Measurements from ENCODE around the gene BMERB1. TPM values are rescaled to one million over a fixed set of nuclear protein-coding genes. Genes with fewer than 3 reads are reported as not detected.

BMERB1 gene
- total and polyA plus RNA-seq, 2 experiments from 2014 or later = 17.3 to 28.1 TPM

- TF ChIP-seq EZH2 (IDR thresholded peaks at IDR 0.05; ENCODE audit: low read depth, unreplicated experiment) (no peak), ETS1 (IDR thresholded peaks at IDR 0.05) (no peak), EZH2phosphoT487 (IDR thresholded peaks at IDR 0.05; ENCODE audit: unreplicated experiment) (no peak), CREB1 (CRISPR knock-in tag; IDR thresholded peaks at IDR 0.05; ENCODE audit: low read depth) (no peak), POLR2AphosphoS5 (IDR thresholded peaks at IDR 0.05; ENCODE audit: low read depth) (no peak), NANOG (IDR thresholded peaks at IDR 0.05; ENCODE audit: borderline replicate concordance) (no peak), JUNB (IDR thresholded peaks at IDR 0.05; ENCODE audit: unreplicated experiment) (no peak), ZNF331 (CRISPR knock-in tag; IDR thresholded peaks at IDR 0.05; ENCODE audit: low read depth) (no peak), ZNF462 (CRISPR knock-in tag; IDR thresholded peaks at IDR 0.05) (no peak), ZNF114 (CRISPR knock-in tag; IDR thresholded peaks at IDR 0.05) (no peak), STAT1 (IDR thresholded peaks at IDR 0.05; ENCODE audit: unreplicated experiment) (no peak)
- TF ChIP-seq, protein P1, sequence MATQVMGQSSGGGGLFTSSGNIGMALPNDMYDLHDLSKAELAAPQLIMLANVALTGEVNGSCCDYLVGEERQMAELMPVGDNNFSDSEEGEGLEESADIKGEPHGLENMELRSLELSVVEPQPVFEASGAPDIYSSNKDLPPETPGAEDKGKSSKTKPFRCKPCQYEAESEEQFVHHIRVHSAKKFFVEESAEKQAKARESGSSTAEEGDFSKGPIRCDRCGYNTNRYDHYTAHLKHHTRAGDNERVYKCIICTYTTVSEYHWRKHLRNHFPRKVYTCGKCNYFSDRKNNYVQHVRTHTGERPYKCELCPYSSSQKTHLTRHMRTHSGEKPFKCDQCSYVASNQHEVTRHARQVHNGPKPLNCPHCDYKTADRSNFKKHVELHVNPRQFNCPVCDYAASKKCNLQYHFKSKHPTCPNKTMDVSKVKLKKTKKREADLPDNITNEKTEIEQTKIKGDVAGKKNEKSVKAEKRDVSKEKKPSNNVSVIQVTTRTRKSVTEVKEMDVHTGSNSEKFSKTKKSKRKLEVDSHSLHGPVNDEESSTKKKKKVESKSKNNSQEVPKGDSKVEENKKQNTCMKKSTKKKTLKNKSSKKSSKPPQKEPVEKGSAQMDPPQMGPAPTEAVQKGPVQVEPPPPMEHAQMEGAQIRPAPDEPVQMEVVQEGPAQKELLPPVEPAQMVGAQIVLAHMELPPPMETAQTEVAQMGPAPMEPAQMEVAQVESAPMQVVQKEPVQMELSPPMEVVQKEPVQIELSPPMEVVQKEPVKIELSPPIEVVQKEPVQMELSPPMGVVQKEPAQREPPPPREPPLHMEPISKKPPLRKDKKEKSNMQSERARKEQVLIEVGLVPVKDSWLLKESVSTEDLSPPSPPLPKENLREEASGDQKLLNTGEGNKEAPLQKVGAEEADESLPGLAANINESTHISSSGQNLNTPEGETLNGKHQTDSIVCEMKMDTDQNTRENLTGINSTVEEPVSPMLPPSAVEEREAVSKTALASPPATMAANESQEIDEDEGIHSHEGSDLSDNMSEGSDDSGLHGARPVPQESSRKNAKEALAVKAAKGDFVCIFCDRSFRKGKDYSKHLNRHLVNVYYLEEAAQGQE (IDR thresholded peaks at IDR 0.05; ENCODE audit: unreplicated experiment) = no peak
- TF ChIP-seq, protein P2, sequence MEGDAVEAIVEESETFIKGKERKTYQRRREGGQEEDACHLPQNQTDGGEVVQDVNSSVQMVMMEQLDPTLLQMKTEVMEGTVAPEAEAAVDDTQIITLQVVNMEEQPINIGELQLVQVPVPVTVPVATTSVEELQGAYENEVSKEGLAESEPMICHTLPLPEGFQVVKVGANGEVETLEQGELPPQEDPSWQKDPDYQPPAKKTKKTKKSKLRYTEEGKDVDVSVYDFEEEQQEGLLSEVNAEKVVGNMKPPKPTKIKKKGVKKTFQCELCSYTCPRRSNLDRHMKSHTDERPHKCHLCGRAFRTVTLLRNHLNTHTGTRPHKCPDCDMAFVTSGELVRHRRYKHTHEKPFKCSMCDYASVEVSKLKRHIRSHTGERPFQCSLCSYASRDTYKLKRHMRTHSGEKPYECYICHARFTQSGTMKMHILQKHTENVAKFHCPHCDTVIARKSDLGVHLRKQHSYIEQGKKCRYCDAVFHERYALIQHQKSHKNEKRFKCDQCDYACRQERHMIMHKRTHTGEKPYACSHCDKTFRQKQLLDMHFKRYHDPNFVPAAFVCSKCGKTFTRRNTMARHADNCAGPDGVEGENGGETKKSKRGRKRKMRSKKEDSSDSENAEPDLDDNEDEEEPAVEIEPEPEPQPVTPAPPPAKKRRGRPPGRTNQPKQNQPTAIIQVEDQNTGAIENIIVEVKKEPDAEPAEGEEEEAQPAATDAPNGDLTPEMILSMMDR (conservative IDR thresholded peaks at IDR 0.05; ENCODE audit: low read depth in 2 of 2) = no peak
- Histone ChIP-seq H2AFZ (no peak overlapping the region), H3K4me3 (no peak overlapping the region), H3K27me3 (ENCODE audit: insufficient read depth) (no peaks in the 10 kb centered on the region), H3K36me3 (ENCODE audit: insufficient read depth) (peaks cover 3% of the 10 kb centered on the region; the same call in 1 of the 2 replicates), H3K79me2 (replicated peaks; ENCODE audit: insufficient read depth) (no peaks in the 10 kb centered on the region), H3K4me2 (no peak overlapping the region), H4K20me1 (replicated peaks; ENCODE audit: insufficient read depth) (no peaks in the 10 kb centered on the region), H3K27ac (ENCODE audit: low read depth) (no peak overlapping the region), H3K9me2 (ENCODE audit: insufficient read depth) (no peaks in the 10 kb centered on the region), H3F3A (replicated peaks; ENCODE audit: low read depth) (no peaks in the 10 kb centered on the region), H3K4me1 (ENCODE audit: insufficient read depth) (peaks cover 16% of the 10 kb centered on the region)
- Mint-ChIP-seq H3K9me3 (no peaks in the 10 kb centered on the region), H3K36me3 (ENCODE audit: low read depth) (peaks cover 5% of the 10 kb centered on the region; the same call in 1 of the 3 replicates), H3K27ac (no peak overlapping the region), H3K4me3 (no peak overlapping the region), H3K27me3 (ENCODE audit: insufficient read depth, low read depth, poor library complexity) (peaks cover 7% of the 10 kb centered on the region), H3K4me1 (peaks cover 30% of the 10 kb centered on the region)
- DNase-seq (ENCODE audit: low spot score) (no peak), ATAC-seq (no peak)
Measured at GRCh38 chr16:15567823-15568222, 133.4 kb downstream of the BMERB1 start.
